Measurements from ENCODE around the gene PUM2.
A peak's percentile ranks its signal among the peaks of the same experiment; 100 is the strongest.
"Not testable (repeated sequence)": the region's sequence is repeated elsewhere in the genome, so short reads cannot be mapped to it uniquely, and the experiment has no call there.

Gene PUM2

GRCh38 chr2:20370191-20370590 lies 19.5 kb upstream of the PUM2 start:
- DNase-seq = no peak

- no peak for DNase-seq
Observed at GRCh38 chr2:20369366-20369765, 18.7 kb upstream of the PUM2 start.

- DNase-seq = no peak
Observed at GRCh38 chr2:20368706-20369105, 18.1 kb upstream of the PUM2 start.

GRCh38 chr2:20367929-20368328 lies 17.3 kb upstream of the PUM2 start:
- not testable (repeated sequence) for DNase-seq

- DNase-seq = no peak
Observed at GRCh38 chr2:20366672-20367116, 16.1 kb upstream of the PUM2 start.

- DNase-seq = no peak
Observed at GRCh38 chr2:20365249-20365817, 14.7 kb upstream of the PUM2 start.

GRCh38 chr2:20363578-20363977 lies 12.9 kb upstream of the PUM2 start:
- no peak for DNase-seq

GRCh38 chr2:20362701-20363435 lies 12.2 kb upstream of the PUM2 start:
- DNase-seq = no peak

- DNase-seq = no peak
Observed at GRCh38 chr2:20361893-20362292, 11.2 kb upstream of the PUM2 start.

GRCh38 chr2:20359096-20359495 lies 8.5 kb upstream of the PUM2 start:
- DNase-seq = no peak

GRCh38 chr2:20357638-20358389 lies 7.2 kb upstream of the PUM2 start:
- DNase-seq = no peak

- no peak for DNase-seq
Observed at GRCh38 chr2:20356042-20356441, 5.4 kb upstream of the PUM2 start.

GRCh38 chr2:20355131-20355530 lies 4.5 kb upstream of the PUM2 start:
- DNase-seq = no peak

- no peak for DNase-seq
Observed at GRCh38 chr2:20353241-20353992, 2.8 kb upstream of the PUM2 start.

GRCh38 chr2:20352581-20353216 lies 2.1 kb upstream of the PUM2 start:
- no peak for DNase-seq

GRCh38 chr2:20352230-20352578 lies 1.6 kb upstream of the PUM2 start:
- DNase-seq = no peak

- no peak for DNase-seq
Observed at GRCh38 chr2:20351555-20352229, 1.0 kb upstream of the PUM2 start.

GRCh38 chr2:20350041-20350712 lies 467 bp downstream of the PUM2 start:
- DNase-seq = peak; percentile 59

- no peak for DNase-seq
Observed at GRCh38 chr2:20349513-20349921, 1.1 kb downstream of the PUM2 start.

- DNase-seq = no peak
Observed at GRCh38 chr2:20348542-20348941, 2.1 kb downstream of the PUM2 start.

GRCh38 chr2:20346565-20347381 lies 3.9 kb downstream of the PUM2 start:
- DNase-seq = no peak
